Pancreas (tissue), 10 donors: ENCODE results near the gene RAP1GAP2. TPM values are rescaled to one million over a fixed set of nuclear protein-coding genes. Genes with fewer than 3 reads are reported as not detected.

Experiments used
- ATAC-seq, 4 donors: fragments of 200-7000 bp; cut with Tn5 transposase; one replicate each; pipeline versions ENCODE4 v1.8.0 to v1.9.1; 2020; ENCODE audit warnings: mild to moderate bottlenecking in 4 of 4, moderate library complexity in 4 of 4
- DNase-seq, 6 donors: peaks; one replicate each; pipeline ENCODE4 v3.0.0-alpha.2; 2020
- FAIRE-seq: peaks from 2 replicates; lab custom pipeline; 2012; peaks lifted over from hg19 to GRCh38; lab: Jason Lieb, UNC
- H3K27ac ChIP-seq, 4 donors: fragments of 200-600 bp; sonication (generic); 1 replicate in 3 of 4; 2 replicates in 1 of 4; pipeline versions ENCODE4 v1.5.0 to v1.8.0; 2020
- H3K27me3 ChIP-seq, 4 donors: fragments of 200-600 bp; one replicate each; pipeline ENCODE4 v1.8.0; 2021
- H3K36me3 ChIP-seq, 3 donors: fragments of 200-600 bp; sonication (generic) in 1 of 3; one replicate each; pipeline versions ENCODE4 v1.5.0 to v1.8.0; 2020 to 2021
- H3K4me1 ChIP-seq, 3 donors: fragments of 200-600 bp; one replicate each; pipeline ENCODE4 v1.8.0; 2021
- H3K4me3 ChIP-seq, 4 donors: fragments of 200-600 bp; sonication (generic) in 2 of 4; one replicate each; pipeline versions ENCODE4 v1.5.0 to v1.8.0; 2020 to 2021
- H3K9me3 ChIP-seq, 4 donors: fragments of 200-600 bp; one replicate each; pipeline ENCODE4 v1.8.0; 2021
- WGBS, 2 donors: extraction: QIAGEN DNeasy Blood & Tissue Kit; methylation state at CpG; one replicate each; pipeline ENCODE4 v1.1.7; 2013; 5-methylcytosine and 5-hydroxymethylcytosine counted together
- intact Hi-C, 3 donors: fragments of 100-400 bp; cut with DNase I; formaldehyde crosslinking; loops; one replicate each; pipeline versions ENCODE4 v1.11.1 to v1.14.2; 2022
- polyA plus RNA-seq, 2 donors: library from polyadenylated mRNA; stranded (reverse); fragments of 200-250 nt; gene quantifications; one replicate each; pipeline ENCODE4 v1.2.3, GENCODE V29; 2013
- total RNA-seq, 6 donors: library from RNA; stranded (reverse); fragmentation: NEBNext Ultra II Directional in 4 of 6; extraction: Animal tissue kit (Norgen Biotek cat#: 25700) in 4 of 6; gene quantifications; one replicate each; pipeline versions ENCODE4 v1.2.1 to v1.2.4, GENCODE V29; 2021 to 2023
- TF ChIP-seq, protein P1 (sequence below), 4 donors: fragments of 200-600 bp; sonication (generic) in 3 of 4; IDR thresholded peaks; one replicate each; pipeline versions ENCODE4 v1.5.0 to v1.8.0; 2021; ENCODE audit warnings: antibody characterized with exemption in 4 of 4
- donor health status: healthy with polysubstance abuse.
- donor health status: DM: no; HTN: no; CAD: no; lungs with moderate emphysema.
- donor health status: DM: no; HTN: no; CAD: no.
- donor health status: control.
- donor health status: control.
- donor health status: Bipolar disorder and iron deficiency.
- donor health status: DM: yes; HTN: yes; CAD: no.
- donor health status: DM: no; HTN: no; CAD: no.
- donor health status: DM: no; HTN: no; CAD: no.
- donor health status: DM: yes; HTN: yes; CAD: no.

Gene RAP1GAP2
- total and polyA plus RNA-seq, 8 donors, result 29.7 to 51.2 (median 43.0) TPM

DNA sequence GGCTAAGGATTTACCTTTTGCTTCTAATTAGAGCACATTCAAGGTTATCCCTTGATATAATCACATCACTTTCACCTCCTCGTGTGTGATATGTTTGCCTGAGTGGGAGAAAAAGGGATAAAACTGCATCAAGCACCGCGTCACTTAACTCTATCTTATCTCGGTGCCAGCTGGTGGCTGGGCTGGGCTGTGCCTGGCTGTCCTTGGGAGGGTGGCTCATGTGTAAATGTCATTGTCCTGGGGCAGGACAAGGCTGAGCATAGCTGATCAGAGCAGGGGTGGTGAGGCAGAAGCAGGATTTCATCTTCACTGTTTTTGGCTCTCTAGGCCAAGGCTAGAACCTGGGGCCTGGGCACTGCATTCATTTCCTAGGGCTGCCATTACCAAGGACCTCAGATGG lies 105.3 kb downstream of the RAP1GAP2 start:
- Histone ChIP-seq H3K4me3 (no peak overlapping the region), H3K4me1 (peaks cover 55 to 78% (median 58%) of the 10 kb centered on the region in 3 donors), H3K36me3 (no peaks in the 10 kb centered on the region), H3K27ac (peak overlapping the region; percentile 60 to 90 (median 80)), H3K9me3 (no peaks in the 10 kb centered on the region), H3K27me3 (no peaks in the 10 kb centered on the region)
- WGBS, 2 donors, result 15 to 25% methylated on average over 4 of the region's 4 CpGs
- ATAC-seq, result peak; percentile 13 to 35 (median 20)
- FAIRE-seq, result no peak
- peak in 5 of 6 donors; percentile 60 to 84 (median 74) for DNase-seq
- TF ChIP-seq, protein P1, sequence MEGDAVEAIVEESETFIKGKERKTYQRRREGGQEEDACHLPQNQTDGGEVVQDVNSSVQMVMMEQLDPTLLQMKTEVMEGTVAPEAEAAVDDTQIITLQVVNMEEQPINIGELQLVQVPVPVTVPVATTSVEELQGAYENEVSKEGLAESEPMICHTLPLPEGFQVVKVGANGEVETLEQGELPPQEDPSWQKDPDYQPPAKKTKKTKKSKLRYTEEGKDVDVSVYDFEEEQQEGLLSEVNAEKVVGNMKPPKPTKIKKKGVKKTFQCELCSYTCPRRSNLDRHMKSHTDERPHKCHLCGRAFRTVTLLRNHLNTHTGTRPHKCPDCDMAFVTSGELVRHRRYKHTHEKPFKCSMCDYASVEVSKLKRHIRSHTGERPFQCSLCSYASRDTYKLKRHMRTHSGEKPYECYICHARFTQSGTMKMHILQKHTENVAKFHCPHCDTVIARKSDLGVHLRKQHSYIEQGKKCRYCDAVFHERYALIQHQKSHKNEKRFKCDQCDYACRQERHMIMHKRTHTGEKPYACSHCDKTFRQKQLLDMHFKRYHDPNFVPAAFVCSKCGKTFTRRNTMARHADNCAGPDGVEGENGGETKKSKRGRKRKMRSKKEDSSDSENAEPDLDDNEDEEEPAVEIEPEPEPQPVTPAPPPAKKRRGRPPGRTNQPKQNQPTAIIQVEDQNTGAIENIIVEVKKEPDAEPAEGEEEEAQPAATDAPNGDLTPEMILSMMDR (IDR thresholded peaks at IDR 0.05), result no peak
- intact Hi-C loops, result loop anchor here in 1 of 3 donors (10.0 kb wide), 1 partner anchor 47 kb away; no protein-coding TSS in a partner anchor

DNA sequence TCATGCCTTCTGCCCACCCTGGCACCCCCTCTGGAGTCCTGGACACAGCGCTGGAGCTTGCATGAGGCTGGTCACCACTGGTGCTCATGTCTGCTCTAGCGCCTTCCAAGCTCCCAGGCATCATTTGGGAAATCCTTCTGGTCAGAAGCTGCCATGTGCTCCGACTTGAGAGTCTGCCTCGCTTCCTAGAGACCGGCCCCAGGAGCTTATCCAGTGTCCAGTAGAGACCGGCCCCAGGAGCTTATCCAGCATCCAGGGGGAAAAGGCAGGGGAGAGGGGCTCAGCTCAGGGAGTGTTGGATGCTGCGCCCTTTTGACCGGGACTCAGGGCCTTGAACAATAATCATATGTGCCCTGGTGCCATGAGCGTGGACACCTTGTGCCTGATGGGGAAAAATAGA lies 106.3 kb downstream of the RAP1GAP2 start:
- peak overlapping the region; percentile 77 to 90 (median 80) for H3K27ac ChIP-seq
- no peaks in the 10 kb centered on the region for H3K27me3 ChIP-seq
- no peaks in the 10 kb centered on the region for H3K9me3 ChIP-seq
- TF ChIP-seq, protein P1 (IDR thresholded peaks at IDR 0.05), result no peak
- DNase-seq (no peak), FAIRE-seq (no peak), ATAC-seq (no peak)
- H3K36me3 ChIP-seq, result no peaks in the 10 kb centered on the region
- intact Hi-C loops, result loop anchor here in 1 of 3 donors (10.0 kb wide), 1 partner anchor 48 kb away; no protein-coding TSS in a partner anchor
- peaks cover 52 to 71% (median 55%) of the 10 kb centered on the region in 3 donors for H3K4me1 ChIP-seq
- whole genome bisulfite sequencing, 2 donors, result 84 to 85% methylated on average over 9 of the region's 9 CpGs
- no peak overlapping the region for H3K4me3 ChIP-seq

DNA sequence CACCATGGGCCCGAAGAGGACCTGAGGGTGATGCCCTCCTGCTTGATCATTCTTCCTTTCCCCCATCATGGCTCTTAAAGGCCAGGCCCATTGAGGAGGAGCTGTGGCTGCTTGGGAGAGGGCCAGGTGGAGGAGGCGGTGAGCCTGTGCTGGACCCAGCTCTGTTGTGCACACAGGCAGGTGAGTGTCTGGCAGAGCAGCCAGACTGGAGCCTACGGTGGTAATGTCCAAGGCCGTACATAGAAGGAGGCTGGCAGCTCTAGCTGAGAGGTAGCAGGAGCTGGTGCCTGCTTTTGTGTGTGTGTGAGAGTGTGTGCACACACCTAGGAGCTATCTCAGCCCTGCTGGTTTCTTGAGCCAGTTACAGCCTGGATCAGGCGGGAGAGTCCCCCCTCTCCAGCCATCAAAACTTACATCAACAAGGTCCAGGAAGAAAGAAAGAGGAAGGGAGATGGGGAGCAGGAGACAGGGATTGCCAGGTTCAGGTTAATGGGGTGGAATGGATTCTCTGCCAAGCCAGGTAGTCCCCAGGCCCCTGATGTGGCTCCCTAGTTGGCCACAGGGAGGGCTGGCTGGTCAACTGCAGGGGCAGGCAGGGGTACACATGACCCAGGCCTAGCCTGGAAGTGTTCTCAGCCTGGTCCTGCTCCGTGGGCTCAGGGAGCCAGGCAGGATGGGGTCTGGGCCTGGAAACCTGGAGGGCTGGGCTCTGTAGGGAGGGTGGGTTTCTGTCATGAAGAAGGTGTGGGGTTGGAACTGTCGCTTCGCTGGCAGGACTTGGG lies 107.1 kb downstream of the RAP1GAP2 start:
- no peak overlapping the region for H3K4me3 ChIP-seq
- H3K36me3 ChIP-seq, result no peaks in the 10 kb centered on the region
- no peak for FAIRE-seq
- ATAC-seq, result peak; percentile 63 to 76 (median 71)
- H3K4me1 ChIP-seq, result peaks cover 51 to 66% (median 54%) of the 10 kb centered on the region in 3 donors
- DNase-seq, result peak; percentile 77 to 95 (median 90)
- H3K27ac ChIP-seq, result peak overlapping the region; percentile 77 to 90 (median 80)
- WGBS, 2 donors, result 34 to 35% methylated on average over 8 of the region's 8 CpGs
- TF ChIP-seq, protein P1 (IDR thresholded peaks at IDR 0.05), result no peak
- no peaks in the 10 kb centered on the region for H3K9me3 ChIP-seq
- H3K27me3 ChIP-seq, result no peaks in the 10 kb centered on the region
- intact Hi-C loops, result loop anchor here in 1 of 3 donors (10.0 kb wide), 1 partner anchor 49 kb away; no protein-coding TSS in a partner anchor

DNA sequence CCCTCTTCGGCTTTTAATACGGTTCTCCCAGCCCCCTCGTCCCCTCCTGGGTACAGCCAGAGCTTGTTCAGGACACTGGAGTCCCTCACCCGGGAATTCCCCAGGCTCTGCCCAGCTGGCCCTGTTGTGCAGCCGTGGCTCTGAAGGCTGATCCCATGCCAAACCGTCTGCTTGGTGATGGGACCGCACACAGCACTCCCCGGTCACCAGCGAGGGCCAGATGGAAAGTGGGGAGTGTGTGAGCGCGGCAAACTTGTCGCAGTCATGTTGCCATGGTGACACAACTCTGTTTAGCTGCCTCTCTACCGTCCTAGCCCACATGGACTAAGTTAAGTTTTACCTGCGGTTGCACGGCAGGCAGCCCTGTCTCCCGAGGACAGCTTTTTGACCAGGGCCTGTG lies 107.9 kb downstream of the RAP1GAP2 start:
- Histone ChIP-seq H3K36me3 (no peaks in the 10 kb centered on the region), H3K9me3 (no peaks in the 10 kb centered on the region), H3K4me1 (peaks cover 43 to 59% (median 46%) of the 10 kb centered on the region in 3 donors), H3K27me3 (no peaks in the 10 kb centered on the region), H3K4me3 (no peak overlapping the region), H3K27ac (peak overlapping the region; percentile 77 to 90 (median 80))
- intact Hi-C loops, result loop anchor here in 1 of 3 donors (10.0 kb wide), 1 partner anchor 49 kb away; no protein-coding TSS in a partner anchor
- FAIRE-seq, result no peak
- peak; percentile 67 to 78 (median 75) for ATAC-seq
- TF ChIP-seq, protein P1 (IDR thresholded peaks at IDR 0.05), result no peak
- WGBS, 2 donors, result 2 to 8% methylated on average over 16 of the region's 16 CpGs
- DNase-seq, result peak; percentile 78 to 95 (median 91)
